ENCODE data around the gene OR51L1.

- no peak for TF ChIP-seq CHD2 (IDR thresholded peaks at IDR 0.05; ENCODE audit: low read depth, low read length)
- no peak for TF ChIP-seq ZNF205 (CRISPR knock-in tag; IDR thresholded peaks at IDR 0.05)
- no peak for TF ChIP-seq POLR2A (IDR thresholded peaks at IDR 0.05; ENCODE audit: insufficient read depth in 1 of 2, low read depth in 2 of 2, low read length in 2 of 2)
- no peak for TF ChIP-seq KDM6A (CRISPR knock-in tag; IDR thresholded peaks at IDR 0.05; ENCODE audit: low read depth)
- TF ChIP-seq, protein P1, sequence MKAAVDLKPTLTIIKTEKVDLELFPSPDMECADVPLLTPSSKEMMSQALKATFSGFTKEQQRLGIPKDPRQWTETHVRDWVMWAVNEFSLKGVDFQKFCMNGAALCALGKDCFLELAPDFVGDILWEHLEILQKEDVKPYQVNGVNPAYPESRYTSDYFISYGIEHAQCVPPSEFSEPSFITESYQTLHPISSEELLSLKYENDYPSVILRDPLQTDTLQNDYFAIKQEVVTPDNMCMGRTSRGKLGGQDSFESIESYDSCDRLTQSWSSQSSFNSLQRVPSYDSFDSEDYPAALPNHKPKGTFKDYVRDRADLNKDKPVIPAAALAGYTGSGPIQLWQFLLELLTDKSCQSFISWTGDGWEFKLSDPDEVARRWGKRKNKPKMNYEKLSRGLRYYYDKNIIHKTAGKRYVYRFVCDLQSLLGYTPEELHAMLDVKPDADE (CRISPR knock-in tag; IDR thresholded peaks at IDR 0.05) = no peak
- no peak for TF ChIP-seq TRIM24 (CRISPR knock-in tag; IDR thresholded peaks at IDR 0.05)
- TF ChIP-seq EZH2 (conservative IDR thresholded peaks at IDR 0.05; ENCODE audit: low read depth, low read length) = no peak
- TF ChIP-seq, protein P2, sequence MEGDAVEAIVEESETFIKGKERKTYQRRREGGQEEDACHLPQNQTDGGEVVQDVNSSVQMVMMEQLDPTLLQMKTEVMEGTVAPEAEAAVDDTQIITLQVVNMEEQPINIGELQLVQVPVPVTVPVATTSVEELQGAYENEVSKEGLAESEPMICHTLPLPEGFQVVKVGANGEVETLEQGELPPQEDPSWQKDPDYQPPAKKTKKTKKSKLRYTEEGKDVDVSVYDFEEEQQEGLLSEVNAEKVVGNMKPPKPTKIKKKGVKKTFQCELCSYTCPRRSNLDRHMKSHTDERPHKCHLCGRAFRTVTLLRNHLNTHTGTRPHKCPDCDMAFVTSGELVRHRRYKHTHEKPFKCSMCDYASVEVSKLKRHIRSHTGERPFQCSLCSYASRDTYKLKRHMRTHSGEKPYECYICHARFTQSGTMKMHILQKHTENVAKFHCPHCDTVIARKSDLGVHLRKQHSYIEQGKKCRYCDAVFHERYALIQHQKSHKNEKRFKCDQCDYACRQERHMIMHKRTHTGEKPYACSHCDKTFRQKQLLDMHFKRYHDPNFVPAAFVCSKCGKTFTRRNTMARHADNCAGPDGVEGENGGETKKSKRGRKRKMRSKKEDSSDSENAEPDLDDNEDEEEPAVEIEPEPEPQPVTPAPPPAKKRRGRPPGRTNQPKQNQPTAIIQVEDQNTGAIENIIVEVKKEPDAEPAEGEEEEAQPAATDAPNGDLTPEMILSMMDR (CRISPR knock-in tag; IDR thresholded peaks at IDR 0.05) = no peak
- TF ChIP-seq REST (IDR thresholded peaks at IDR 0.05; ENCODE audit: borderline replicate concordance in 1 of 2, low read depth in 1 of 2, low read length in 2 of 2) = no peak
- no peak for TF ChIP-seq DBP (CRISPR knock-in tag; IDR thresholded peaks at IDR 0.05; ENCODE audit: not compliant biosample characterization)
- TF ChIP-seq TCF7L2 (IDR thresholded peaks at IDR 0.05; ENCODE audit: low read depth, low read length) = no peak
- no peak for TF ChIP-seq CREB1 (IDR thresholded peaks at IDR 0.05)
- no peak for TF ChIP-seq CREB1 (CRISPR knock-in tag; IDR thresholded peaks at IDR 0.05)
Observed at GRCh38 chr11:5043380-5043779, 48.7 kb downstream of the OR51L1 start.
